Activated B cell treated with CpG ODN at 0.5 μM for 24 hours (primary cell): Measurements from ENCODE around the gene GNAL. TPM values are rescaled to one million over a fixed set of nuclear protein-coding genes. Genes with fewer than 3 reads are reported as not detected.
A peak's percentile ranks its signal among the peaks of the same experiment; 100 is the strongest.
"Not testable (repeated sequence)": the region's sequence is repeated elsewhere in the genome, so short reads cannot be mapped to it uniquely, and the experiment has no call there.

Experiments used
- ATAC-seq: fragments of 200-7000 bp; cut with Tn5 transposase; one replicate; pipeline ENCODE4 v1.10.0; 2021; ENCODE audit warnings: low read depth, mild to moderate bottlenecking, moderate library complexity
- CTCF ChIA-PET: fragments of 350-600 bp; sonication (Branson Sonifier 250); formaldehyde crosslinking; loops from one replicate; lab custom pipeline; 2021; ENCODE audit warnings: antibody characterized with exemption; lab: Charles Lee
- POLR2A ChIA-PET: fragments of 350-600 bp; sonication (Branson Sonifier 250); formaldehyde crosslinking; loops from one replicate; lab custom pipeline; 2021; ENCODE audit warnings: antibody characterized with exemption; lab: Charles Lee
- DNase-seq: peaks from one replicate; pipeline ENCODE4 v3.0.0; 2022
- H3K27ac Mint-ChIP-seq: one replicate; pipeline ENCODE4 v1.8.0; 2020; ENCODE audit warnings: mixed read lengths
- H3K27me3 Mint-ChIP-seq: one replicate; pipeline ENCODE4 v1.8.0; 2021; ENCODE audit warnings: mixed read lengths
- H3K36me3 Mint-ChIP-seq: one replicate; pipeline ENCODE4 v1.8.0; 2021; ENCODE audit warnings: low read depth, mixed read lengths
- H3K4me1 Mint-ChIP-seq: one replicate; pipeline ENCODE4 v1.8.0; 2021; ENCODE audit warnings: mixed read lengths
- H3K4me3 Mint-ChIP-seq: one replicate; pipeline ENCODE4 v1.8.0; 2020; ENCODE audit warnings: mild to moderate bottlenecking, mixed read lengths
- H3K9me3 Mint-ChIP-seq: one replicate; pipeline ENCODE4 v1.8.0; 2020; ENCODE audit warnings: mixed read lengths
- intact Hi-C: fragments of 100-400 bp; cut with micrococcal nuclease; formaldehyde crosslinking; loops from one replicate; pipeline ENCODE4 v1.15.1; 2024
- total RNA-seq: library from RNA; stranded (reverse); gene quantifications from 2 replicates; pipeline ENCODE4 v1.2.3, GENCODE V29; 2022
- TF ChIP-seq, protein P1 (sequence below): fragments of 200-600 bp; IDR thresholded peaks from one replicate; pipeline ENCODE4 v1.8.0; 2022; ENCODE audit warnings: antibody characterized with exemption, mild to moderate bottlenecking

GNAL gene
- total RNA-seq, 1 donor from 2014 or later: not detected

GRCh38 chr18:11906926-11907874 is 218.1 kb downstream of the GNAL start:
- ATAC-seq (no peak), DNase-seq (no peak)
- peaks cover 25% of the 10 kb centered on the region for H3K4me1 Mint-ChIP-seq
- H3K27ac Mint-ChIP-seq: peak overlapping the region; percentile 94
- intact Hi-C loops: no loop called here
- H3K9me3 Mint-ChIP-seq: no peaks in the 10 kb centered on the region
- ChIA-PET POLR2A (no interaction called here), CTCF (no interaction called here)
- peak overlapping the region; percentile 94 for H3K4me3 Mint-ChIP-seq
- peaks cover 28% of the 10 kb centered on the region for H3K36me3 Mint-ChIP-seq
- TF ChIP-seq, protein P1, sequence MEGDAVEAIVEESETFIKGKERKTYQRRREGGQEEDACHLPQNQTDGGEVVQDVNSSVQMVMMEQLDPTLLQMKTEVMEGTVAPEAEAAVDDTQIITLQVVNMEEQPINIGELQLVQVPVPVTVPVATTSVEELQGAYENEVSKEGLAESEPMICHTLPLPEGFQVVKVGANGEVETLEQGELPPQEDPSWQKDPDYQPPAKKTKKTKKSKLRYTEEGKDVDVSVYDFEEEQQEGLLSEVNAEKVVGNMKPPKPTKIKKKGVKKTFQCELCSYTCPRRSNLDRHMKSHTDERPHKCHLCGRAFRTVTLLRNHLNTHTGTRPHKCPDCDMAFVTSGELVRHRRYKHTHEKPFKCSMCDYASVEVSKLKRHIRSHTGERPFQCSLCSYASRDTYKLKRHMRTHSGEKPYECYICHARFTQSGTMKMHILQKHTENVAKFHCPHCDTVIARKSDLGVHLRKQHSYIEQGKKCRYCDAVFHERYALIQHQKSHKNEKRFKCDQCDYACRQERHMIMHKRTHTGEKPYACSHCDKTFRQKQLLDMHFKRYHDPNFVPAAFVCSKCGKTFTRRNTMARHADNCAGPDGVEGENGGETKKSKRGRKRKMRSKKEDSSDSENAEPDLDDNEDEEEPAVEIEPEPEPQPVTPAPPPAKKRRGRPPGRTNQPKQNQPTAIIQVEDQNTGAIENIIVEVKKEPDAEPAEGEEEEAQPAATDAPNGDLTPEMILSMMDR: no peak
- H3K27me3 Mint-ChIP-seq: no peaks in the 10 kb centered on the region

DNA sequence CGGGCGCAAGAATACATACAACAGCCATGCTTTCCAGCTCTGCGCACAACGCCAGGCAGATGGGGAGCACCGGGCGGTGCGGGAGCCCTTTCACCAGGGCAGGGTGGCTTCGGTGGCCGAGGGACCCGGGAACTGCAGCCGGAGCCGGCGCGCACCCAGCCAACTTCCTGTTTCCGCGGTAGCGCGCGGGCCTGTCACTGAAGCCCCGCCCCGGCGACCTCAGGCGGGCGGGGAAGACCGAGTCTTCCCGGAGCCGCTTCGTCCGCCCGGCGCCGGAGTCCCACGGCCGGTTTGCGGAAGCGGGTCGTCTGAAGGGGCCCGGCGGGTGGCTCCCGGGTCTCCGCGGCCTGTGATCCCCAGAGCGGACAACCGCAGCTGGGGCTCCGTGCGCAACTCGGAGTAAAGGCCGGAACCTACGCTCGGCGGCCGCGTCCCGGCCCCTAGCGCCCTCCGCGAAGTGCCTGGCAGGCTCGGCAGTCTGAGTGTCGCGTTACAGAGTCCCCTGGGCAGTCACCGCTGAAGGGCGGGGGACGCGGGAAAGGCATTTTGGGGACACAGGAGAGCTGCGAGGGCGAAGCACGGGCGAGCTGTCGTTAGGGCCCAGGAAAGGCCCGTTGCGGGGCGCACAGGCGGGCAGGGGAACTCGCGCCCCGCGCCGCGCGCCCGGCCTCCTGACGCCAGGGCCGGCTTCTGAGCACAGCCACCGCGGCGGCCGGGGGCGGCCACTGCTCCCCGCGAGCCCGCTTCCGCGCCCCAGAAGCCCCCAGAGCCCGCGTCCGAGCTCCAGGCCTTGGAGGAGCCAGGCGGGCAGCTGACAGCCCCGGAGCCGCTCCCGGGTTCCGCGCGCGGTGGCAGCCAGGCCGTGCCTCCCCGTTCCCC is 219.4 kb downstream of the GNAL start, which contains the start of gene MPPE1:
TSS of gene MPPE1 (minus strand) at position 136 of the 879 bp plus-strand sequence. CDS start 11,053 bp downstream, outside the sequence.
- intact Hi-C loops: loop anchor here (1.0 to 2.0 kb wide), 7 partner anchors 25 to 1038 kb away; partner anchors contain the start of genes AFG3L2, CEP76, CHMP1B and IMPA2
- H3K36me3 Mint-ChIP-seq: peaks cover 20% of the 10 kb centered on the region
- no peaks in the 10 kb centered on the region for H3K9me3 Mint-ChIP-seq
- H3K27ac Mint-ChIP-seq: peak within 1 kb of the TSS; percentile 94
- H3K4me1 Mint-ChIP-seq: peaks cover 25% of the 10 kb centered on the region
- ATAC-seq: peak; percentile 91
- peak; percentile 87 for DNase-seq
- TF ChIP-seq, protein P1: no peak
- CTCF ChIA-PET: no interaction called here
- peak within 1 kb of the TSS; percentile 94 for H3K4me3 Mint-ChIP-seq
- no peaks in the 10 kb centered on the region for H3K27me3 Mint-ChIP-seq
- POLR2A ChIA-PET: interaction anchor here (0.6 to 2.0 kb wide), 10 partner anchors 25 to 1083 kb away, joined by 3 to 11 read pairs (median 5); partner anchors contain the start of genes CEP192, CHMP1B and IMPA2

DNA sequence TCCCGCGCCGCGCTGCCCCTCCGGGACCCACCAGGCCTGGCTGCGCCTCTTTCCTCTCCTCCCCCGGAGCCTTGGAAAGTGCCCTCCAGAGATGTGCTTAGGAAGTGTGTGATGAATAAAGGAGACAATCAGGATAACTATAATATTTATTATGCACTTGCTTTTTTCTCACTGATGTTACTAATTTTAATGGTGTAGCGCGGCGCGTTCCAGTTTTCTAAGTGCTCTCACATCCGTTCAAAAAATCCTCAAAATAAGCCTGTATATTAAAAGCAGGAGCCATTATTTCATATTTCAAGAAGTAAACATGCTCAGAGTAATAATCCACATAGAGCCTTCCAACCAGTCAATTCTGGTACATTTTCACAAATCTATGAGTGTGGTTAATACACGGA is 220.0 kb downstream of the GNAL start:
- DNase-seq: no peak
- no peaks in the 10 kb centered on the region for H3K27me3 Mint-ChIP-seq
- H3K9me3 Mint-ChIP-seq: no peaks in the 10 kb centered on the region
- intact Hi-C loops: loop anchor here (2.0 kb wide), 2 partner anchors 468 to 1038 kb away; partner anchors contain the start of gene AFG3L2
- H3K4me3 Mint-ChIP-seq: peak overlapping the region; percentile 86
- ATAC-seq: no peak
- peaks cover 25% of the 10 kb centered on the region for H3K4me1 Mint-ChIP-seq
- H3K36me3 Mint-ChIP-seq: peaks cover 16% of the 10 kb centered on the region
- TF ChIP-seq, protein P1: no peak
- ChIA-PET CTCF (interaction anchor here (1.2 kb wide), 1 partner anchor 29 kb away, joined by 3 read pairs; no protein-coding TSS in a partner anchor), POLR2A (interaction anchor here (0.6 to 2.0 kb wide), 9 partner anchors 26 to 1082 kb away, joined by 3 to 11 read pairs (median 5); partner anchors contain the start of genes CEP192, CHMP1B and IMPA2)
- H3K27ac Mint-ChIP-seq: peak overlapping the region; percentile 81

DNA sequence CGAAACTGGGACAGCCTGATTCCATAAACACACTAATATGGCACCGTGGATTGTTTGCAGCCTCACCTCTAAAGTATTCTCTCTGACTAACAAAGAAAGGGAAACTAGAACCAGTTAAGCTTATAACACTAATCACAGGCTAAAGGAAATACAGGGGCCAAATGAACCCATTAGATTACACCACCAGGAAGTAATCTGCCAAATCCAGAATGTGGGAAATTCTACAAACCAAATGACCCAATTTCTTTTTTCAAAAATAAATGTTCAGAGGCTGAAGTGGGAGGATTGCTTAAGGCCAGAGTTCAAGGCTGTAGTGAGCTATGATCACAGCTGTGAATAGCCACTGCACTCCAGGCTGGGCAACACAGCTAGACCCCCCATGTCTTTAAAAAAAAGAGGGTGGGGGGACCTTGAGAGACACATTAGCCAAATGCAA is 220.5 kb downstream of the GNAL start:
- Mint-ChIP-seq H3K27ac (peak overlapping the region; percentile 81), H3K4me3 (peak overlapping the region; percentile 86), H3K9me3 (no peaks in the 10 kb centered on the region), H3K4me1 (peaks cover 25% of the 10 kb centered on the region), H3K27me3 (no peaks in the 10 kb centered on the region), H3K36me3 (peaks cover 16% of the 10 kb centered on the region)
- TF ChIP-seq, protein P1: no peak
- no peak for DNase-seq
- ChIA-PET CTCF (interaction anchor here (1.2 kb wide), 1 partner anchor 29 kb away, joined by 3 read pairs; no protein-coding TSS in a partner anchor), POLR2A (interaction anchor here (0.7 to 2.0 kb wide), 3 partner anchors 29 to 211 kb away, joined by 3 to 11 read pairs (median 5); partner anchors contain the start of gene CHMP1B)
- ATAC-seq: no peak
- intact Hi-C loops: loop anchor here (2.0 kb wide), 2 partner anchors 467 to 1037 kb away; partner anchors contain the start of gene AFG3L2

DNA sequence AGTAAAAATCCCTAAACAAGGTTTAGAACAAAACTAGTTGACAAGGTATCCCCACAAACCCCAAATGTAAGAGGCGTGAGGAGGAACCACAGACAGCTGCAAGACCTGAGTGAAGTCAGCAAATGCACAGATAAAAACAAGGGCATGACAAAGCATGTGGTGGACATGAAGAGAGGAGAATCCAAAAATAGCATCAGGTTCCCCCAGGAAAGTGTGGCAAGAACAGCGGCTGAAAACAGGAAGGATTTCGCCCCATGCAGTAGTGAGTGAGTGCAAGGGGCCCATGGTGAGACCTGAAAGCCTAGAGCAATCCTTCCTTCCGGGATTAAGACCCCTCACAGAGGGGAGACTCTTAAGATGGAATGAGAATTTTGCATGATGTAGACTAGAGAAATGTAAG is 227.8 kb downstream of the GNAL start:
- H3K9me3 Mint-ChIP-seq, H3K36me3 Mint-ChIP-seq, CTCF ChIA-PET, H3K4me3 Mint-ChIP-seq, H3K4me1 Mint-ChIP-seq, POLR2A ChIA-PET, intact Hi-C loops, H3K27me3 Mint-ChIP-seq, H3K27ac Mint-ChIP-seq, DNase-seq, ATAC-seq: not testable (repeated sequence)

GRCh38 chr18:11919522-11919921 is 230.5 kb downstream of the GNAL start:
- H3K4me3 Mint-ChIP-seq, H3K9me3 Mint-ChIP-seq, H3K36me3 Mint-ChIP-seq, H3K27ac Mint-ChIP-seq, H3K4me1 Mint-ChIP-seq, POLR2A ChIA-PET, H3K27me3 Mint-ChIP-seq, ATAC-seq, DNase-seq, intact Hi-C loops, CTCF ChIA-PET: not testable (repeated sequence)
